ENCODE data around the gene DDI1.

The DDI1 gene

DNA sequence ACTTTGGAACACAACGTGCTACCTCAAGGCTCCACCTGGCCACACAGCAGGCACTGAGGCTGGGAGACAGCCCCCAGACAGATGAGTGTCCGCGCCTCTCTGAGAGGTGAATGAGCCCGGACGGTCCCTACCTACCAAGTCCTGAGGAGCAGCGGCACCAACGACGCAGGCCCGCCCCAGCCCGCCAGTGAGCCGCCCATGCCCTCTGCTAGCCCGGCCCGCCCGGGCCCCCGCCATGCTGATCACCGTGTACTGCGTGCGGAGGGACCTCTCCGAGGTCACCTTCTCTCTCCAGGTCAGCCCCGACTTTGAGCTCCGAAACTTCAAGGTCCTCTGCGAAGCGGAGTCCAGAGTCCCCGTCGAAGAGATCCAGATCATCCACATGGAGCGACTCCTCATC lies at the start of gene DDI1:
Gene DDI1 (plus strand): TSS at position 53 of the 400 bp plus-strand sequence. CDS start 183 bp downstream, at position 236.
- no peak for DNase-seq

DNA sequence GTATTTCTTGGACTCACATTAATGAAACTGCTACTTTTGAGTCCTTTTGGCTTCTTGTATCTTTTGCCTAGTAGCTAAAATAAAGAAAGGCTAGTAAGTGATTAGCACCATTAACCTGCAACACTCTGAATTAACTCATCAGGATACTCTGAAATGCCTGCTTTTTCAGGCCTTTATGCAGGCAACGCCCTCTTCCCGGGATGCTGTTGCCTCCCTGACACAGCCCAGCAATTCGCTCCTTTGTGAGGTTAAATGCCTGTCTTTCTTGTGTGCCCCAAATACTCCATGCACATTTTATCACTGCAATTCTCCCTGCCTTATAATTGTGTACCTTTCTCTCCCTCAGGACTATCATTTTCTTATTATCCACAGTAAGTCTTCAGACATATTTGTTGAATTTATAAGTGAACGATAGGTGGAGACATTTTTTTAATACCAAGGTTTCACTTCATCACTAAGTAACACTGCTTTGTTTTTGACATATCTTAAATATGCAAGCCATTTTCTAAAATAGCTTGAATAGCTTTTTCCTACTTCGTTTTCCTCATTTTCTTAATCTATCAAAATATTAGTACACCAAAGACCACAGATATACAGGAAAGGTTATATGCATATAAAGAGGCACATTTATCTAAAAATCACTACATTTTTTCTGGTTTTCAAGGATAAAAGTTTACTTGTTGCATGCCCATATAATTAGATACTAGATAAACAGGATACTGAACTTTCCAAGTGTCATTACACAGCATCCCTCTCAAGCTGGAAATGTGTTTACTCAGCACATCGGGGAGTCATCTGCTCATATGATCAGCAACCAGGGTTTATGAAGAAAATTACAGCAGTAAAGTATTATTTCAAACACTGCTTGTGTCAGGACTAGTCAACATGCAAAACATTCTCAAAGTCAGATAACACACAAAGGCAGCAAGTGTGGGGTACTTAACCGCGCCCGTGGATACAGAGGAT lies 48.5 kb upstream of the DDI1 start:
- DNase-seq: no peak

DNA sequence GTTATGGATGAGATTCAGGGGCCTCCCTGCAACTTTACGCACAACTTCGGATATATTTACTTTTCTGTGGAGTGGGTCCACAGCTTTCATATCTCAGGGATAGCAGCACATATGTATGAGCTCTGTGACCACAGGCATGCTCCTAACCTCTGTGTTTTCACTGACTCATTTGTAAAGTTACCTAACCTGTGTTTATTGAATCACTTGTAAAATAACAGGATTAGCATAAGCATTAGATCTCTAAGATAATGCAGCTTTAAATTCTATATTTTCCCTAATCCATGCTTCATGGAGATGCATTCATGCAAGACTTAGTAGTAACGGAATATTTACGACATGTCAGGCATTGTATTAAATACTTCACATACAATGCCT lies 47.9 kb upstream of the DDI1 start:
- DNase-seq: no peak

DNA sequence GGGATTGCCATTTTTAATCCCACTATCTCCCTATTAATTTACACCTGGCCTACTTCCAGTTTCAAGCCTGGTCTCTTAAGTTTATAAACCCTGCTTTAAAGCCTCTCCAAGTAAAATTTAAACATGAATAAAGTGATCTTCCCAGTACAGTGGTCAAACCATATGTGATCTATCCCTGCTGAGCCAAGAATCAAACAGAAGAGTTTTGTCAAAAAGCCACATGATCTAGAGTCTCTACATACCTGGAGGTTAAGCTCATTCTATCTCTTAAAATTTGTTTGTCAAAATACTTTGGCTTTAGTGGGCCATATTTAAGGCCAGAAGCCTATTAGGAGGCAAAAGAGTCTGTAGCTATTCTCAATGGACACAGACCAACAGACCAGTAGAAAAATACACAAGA lies 42.9 kb upstream of the DDI1 start:
- DNase-seq: no peak

DNA sequence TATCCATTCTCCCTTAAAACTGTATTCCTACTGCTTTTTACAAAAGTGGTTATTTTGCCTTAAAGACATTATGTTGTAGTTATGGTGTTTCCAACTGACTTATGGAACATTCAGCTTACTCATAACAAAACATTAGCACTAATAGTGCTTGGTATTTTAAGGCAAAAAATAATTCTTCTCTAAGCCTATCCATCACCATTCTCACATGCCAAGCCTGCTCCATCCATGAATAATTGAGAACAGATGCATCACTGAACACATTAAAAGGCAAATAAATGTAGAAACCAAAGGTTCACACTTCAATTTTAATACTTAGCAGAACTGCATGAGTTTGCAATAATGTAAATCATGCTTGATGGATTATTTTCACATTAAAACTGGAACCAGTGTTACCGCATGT lies 42.3 kb upstream of the DDI1 start:
- no peak for DNase-seq

DNA sequence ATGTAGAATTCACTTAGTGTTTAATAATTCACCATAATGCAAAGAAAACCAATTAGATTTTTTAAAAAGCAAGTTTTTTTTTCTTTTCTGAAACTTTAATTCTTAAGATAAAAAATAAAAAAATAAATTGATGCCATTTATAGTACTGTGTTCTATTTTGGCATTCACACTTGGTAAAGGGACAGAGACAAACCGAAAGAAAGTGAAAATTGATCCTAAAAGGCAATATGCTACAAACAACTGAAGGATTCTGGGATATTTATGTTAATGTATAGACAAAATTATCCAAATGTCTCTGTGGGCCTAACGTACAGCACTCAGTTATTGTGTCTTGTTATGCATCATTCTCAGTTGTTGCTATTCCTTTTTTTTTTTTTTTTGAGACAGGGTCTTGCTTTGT lies 41.9 kb upstream of the DDI1 start:
- no peak for DNase-seq

DNA sequence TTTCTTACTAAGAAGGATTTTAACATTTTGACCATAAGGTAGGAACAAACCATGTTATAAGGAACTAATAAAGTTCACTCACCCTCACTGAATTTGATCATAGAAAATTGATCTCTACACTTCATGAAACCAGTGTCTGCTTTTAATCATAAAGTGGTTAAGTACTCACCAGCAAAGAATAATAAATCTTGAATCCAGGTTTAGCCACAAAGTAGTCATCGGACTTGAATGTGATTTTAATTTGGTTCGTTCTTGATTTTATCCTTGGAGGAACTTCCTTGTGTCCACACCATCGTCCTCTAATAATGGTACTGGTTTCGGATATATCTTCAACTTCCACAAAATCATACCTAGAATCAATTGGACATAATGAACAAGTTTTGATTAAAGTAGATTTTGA lies 40.5 kb upstream of the DDI1 start:
- DNase-seq: no peak

DNA sequence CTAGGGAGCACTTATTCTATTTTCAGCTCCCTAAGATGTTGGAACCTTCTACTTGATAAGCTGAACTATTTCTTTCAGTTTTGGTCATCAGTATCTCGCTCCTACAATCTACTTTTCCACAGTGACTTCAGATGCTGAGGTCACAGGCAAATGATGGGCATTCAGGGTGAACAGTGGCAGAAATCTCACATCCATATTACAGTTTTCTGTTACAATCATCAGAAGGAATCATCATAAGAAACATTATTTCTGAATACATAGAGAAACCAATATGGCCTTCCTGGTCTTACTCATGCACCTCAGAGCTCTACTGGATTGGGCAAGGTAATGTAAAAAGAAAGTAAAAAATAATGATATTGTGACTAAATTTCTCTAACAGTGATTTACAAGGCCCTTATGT lies 39.4 kb upstream of the DDI1 start:
- no peak for DNase-seq

DNA sequence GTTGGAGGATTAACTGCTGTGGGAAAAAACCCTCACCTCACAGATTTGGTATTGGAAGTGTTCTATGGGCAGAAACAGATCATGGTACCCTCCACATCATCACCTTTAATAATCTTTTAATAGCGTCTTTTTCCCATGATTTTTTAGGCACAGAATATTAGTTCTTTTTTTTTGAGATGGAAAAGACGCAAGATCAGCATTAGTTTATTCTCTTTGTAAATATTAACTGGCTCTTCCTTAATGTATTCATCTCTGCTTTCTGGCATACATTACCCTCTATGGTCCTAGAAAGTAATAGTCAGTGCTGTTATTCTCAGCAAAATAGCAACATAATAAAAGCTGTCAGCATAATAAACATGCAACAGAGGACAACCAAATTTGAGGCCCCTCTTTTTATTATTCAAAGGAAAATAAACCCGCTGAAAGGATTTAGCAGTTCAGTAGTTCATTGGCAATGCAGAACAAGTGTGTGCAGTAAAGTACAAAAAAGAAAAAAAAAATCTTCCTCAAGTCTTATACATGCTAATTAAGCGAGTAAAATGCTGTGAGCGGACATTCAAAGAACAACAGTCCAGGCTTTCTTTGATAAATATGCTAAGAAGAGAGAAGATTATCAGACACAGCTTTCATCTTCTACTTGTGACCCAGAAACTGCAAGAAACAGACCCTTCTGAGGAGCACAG lies 37.5 kb upstream of the DDI1 start:
- no peak for DNase-seq

DNA sequence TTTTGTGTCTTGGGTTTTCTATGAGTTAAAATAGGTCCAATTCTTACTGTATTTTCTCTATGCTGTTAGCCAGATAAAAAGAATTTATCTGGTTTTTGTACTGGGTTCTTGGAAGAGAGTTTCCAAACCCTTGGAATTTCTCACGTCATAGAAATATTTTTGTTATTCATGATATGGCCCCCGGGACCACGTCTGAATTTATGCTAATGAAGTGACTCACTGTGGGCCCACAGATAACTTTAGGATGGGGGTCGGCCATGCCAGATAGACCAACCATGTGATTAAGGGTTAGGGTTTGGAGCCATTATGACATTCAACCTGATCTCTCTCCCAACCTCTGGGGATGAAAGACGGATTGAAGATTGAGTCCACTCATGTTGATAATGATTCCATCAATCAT lies 35.6 kb upstream of the DDI1 start:
- no peak for DNase-seq

DNA sequence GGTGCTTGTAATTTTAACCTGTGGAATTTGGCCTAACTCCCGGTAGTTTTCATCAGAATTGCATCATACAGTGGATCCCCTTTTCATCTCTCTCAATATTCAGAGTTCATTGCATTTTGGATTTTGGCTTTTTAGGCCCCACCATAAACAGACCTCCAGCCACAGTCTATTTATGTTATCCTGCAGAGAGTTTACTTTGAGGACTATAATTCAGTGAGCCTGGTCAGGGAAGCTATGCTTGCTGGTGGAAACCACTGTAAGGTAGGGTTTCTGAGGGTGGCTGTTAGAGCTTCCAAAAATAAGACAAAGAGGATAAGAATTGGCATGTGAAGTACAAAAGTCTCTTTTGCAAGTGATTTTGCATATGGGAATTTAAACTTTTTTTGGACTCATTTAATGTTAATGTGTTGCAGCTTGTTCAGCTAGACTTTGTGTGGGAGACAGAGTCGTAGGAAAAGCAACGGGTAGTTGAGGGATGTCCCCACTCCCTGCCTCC lies 34.8 kb upstream of the DDI1 start:
- DNase-seq: no peak

DNA sequence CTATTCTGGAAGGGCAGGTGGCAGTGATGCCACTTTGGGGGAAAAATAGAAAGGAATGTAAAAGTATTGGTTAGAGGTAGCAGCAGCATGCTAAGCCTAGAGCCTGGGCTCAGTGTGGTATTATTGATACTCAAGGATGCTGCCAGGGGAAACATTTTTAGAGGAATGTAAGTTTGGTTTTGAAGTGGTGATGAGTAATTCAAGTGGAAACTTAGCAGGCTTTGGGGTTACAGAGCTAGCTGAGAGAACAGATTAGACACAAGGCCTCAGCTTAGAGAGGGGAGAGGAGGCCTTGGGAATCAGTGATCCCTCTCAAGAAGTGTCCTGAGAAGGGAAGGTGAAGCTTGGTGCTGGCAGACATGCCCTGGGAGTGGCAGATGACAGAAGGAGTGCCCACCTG lies 32.9 kb upstream of the DDI1 start:
- DNase-seq: no peak

DNA sequence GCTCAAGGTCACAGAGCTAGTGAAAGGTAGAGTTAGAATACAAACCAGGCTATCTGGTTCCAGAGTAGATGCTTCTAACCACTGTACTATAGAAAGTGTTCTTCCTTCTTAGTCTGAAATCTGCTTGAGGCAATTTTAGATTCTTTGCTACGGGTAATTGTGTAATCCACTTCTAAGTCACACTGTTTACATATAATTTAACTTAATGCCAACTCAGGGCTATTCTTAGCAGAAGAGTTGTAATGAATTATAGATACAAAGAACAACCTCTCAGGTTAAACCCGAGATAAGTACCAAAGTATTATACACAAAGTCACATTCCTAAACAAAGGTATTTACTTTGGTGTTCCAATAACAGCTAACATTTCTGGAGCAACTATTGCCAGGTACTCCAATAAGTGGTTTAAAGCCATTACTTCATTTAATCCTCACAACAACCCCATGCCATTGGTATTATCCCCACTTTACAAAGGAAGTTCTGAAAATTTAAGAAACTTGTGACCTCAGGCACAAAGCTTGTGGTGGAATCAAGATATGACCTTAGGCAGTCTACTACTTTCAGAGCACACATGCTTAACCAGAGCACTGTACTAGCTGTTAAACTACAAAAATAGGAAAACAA lies 31.1 kb upstream of the DDI1 start:
- no peak for DNase-seq

DNA sequence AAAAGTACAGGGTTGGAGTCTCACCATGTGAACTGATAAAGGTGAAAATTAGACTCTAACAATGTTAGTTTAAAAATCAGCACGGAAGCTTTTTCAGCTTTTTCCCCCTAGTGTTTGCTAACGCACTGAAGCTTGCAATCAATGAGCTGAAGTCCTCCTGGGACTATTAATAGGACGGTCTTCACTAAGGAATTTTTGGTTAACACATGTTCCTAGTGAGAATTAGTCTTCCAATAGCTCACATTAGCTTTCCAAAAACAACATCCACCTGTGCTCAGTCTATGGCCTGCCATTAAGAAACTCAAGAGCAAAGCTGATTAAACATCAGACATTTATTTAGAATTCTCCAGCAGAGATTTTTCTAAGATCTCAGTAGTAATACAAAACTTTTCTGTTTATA lies 26.7 kb upstream of the DDI1 start:
- no peak for DNase-seq

DNA sequence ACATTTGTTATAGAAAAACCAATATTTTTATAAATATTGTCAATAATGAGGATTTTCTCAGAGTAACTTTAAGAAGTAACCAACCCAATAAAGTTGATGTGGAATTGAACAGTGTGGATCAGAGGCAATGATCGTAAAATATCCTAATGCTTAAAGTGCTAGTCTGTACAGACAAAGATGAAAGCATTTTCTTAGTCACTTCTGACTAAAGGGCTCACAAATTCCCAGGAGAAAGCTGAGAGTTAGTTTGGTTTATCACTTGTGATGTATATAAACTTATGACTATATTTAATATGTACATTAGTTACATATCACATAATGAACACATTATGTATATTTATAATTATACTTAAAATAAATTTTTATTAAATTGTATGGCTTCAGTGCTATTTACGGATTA lies 25.4 kb upstream of the DDI1 start:
- no peak for DNase-seq

DNA sequence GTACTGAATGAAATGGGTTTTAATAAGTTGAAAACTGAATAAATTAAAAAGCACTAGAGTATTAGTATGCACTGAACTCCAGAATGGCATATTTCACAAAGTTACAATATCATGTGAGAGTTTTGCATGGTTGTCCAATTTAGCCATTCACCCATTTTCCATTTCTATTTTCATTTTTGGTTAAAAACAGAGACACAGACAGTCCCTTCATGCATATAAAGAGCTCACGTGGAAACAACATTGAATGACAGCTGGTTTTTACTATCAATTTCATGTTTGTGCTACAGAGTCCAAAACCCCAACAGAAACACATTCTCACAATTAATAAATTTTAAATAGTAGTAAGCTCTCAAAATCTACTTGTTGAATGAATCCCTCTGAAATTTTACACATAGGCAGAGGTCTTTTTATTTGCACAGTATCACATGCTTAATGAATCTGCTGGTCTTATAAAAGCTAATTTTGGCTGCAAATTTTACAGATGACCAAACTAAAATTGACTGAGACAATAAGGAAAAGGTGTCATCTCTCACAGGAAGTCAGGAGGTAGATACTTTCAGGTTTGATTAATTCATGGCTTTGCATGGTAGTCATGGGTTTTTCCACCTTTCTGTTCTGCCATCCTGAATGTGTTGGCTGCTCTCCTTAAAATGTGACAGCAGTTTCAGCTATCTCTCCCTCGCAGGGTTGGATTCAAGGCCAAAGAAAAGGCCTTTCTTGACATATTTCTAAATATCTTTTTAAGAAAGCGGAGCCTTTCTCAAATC lies 20.6 kb upstream of the DDI1 start:
- DNase-seq: no peak

DNA sequence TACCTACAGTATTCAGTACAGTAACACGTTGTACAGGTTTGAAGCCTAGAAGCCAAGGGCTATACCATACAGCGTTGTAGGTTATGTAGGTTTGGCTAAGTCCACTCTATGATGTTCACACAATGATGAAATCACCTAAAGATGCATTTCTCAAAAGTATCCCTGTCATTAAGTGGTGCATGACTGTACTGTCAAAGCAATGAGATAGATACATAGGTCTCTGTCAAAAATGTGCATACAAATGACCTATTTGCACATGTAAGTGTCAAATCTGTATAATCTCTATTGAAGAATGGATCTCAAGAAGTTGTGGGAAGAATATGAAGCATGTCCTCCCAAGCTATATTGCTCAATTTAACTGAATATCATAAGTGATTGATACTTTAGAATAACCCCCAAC lies 11.9 kb upstream of the DDI1 start:
- no peak for DNase-seq

DNA sequence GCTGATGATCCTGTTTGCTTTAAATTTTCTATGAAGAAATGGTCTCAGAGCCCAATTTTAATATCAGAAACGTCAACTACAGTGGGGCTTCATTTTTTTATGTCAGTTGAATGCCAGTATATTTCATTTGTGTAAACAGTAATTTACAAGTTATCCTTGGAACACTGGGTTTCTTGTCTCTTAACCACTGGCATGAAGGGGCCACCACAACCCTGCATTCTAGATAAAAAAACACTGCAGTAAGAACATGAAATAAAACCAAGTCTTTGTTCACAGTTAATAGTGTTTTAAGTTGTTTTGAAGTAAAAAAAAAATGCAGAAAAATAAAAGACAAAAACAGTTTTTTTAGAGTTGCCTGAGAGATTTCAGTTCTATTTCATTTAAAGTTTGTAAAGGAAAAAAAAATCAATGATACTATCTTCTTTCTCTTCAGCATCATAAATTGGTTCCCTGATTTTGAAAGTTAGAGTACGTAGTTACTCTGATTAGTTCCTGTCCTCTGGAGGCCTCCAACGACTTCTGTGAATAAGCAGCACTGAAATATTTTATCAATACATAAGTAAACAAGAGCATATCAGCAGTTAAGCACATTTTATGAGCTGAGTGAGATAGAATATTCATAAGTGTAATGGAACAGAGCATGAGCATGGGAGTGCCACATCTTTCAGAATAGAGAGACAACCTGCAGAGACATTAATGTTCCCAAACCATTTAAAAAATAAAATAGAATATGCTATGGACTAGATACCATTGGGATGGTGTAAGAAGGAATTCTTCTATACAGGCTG lies 7.8 kb upstream of the DDI1 start:
- no peak for DNase-seq

DNA sequence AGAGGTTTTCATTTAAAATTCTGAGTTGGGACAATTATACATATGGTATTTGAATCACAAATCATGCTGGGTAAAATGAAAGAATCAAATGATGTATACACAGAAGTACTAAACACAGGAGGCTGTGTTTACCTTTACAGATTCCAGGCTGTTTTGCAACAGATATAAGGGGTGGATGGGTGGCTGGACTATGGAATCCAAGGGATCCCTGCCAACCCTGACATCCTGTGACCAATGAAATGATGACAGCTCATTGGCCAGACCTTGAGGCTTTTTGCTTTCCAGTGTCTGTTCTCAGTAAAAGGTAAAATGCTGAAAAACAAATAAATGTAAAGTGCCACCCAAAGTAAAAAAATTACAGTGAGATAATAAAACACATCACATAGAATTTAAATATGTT lies 3.3 kb upstream of the DDI1 start:
- no peak for DNase-seq

DNA sequence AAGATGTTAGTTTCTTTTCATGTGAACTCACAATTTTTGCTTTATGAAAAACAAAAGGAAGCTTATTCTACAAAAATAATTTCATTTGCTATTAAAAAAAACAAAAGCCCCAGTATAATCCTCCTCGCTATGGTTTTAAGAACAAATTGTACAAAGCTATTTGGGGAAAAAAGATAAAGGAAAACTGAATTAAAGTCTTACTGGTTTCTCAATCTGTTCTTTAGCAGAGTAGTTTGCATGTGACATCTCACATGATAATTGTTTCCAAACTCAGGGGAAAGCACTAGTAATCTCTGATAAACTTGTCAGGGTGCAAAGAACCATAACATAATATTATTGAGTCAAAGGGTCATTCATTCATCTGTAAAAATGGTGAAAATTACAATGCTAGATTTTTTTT lies 2.9 kb upstream of the DDI1 start:
- DNase-seq: no peak

DNA sequence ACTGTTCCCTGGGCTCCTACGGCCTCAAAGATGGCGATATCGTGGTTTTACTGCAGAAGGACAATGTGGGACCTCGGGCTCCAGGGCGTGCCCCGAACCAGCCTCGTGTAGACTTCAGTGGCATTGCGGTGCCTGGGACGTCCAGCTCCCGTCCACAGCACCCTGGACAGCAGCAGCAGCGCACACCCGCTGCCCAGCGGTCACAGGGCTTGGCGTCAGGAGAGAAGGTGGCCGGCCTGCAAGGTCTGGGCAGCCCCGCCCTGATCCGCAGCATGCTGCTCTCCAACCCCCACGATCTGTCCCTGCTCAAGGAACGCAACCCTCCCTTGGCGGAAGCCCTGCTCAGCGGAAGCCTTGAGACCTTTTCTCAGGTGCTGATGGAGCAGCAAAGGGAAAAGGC lies 555 bp downstream of the DDI1 start:
- no peak for DNase-seq

DNA sequence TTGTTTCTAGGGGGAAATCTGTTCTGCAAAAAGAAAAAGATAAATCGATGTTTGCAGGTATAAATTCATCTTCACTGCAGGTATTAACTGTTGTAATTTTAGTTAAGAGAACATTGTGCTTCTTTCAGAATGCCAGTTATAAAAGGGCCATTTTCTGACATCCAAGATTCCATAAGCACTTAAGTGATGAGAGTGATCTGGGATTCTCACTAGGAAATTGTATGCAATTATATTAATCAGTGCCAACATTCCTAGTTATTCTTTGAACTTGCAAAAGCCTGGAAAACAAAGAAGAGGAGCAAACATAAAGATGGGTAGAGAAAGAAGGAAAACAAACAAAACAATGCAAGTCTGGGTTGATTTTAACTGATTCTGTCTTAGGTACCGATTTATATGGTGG lies 5.4 kb downstream of the DDI1 start:
- DNase-seq: no peak
